ENCODE results near the gene RTN4RL1.

Gene RTN4RL1

GRCh38 chr17:2024572-2025219, 438 bp downstream of the RTN4RL1 start:
- in situ Hi-C loops (cut with HindIII; ENCODE audit: low sequenced_read_pairs), result loop anchor here (25.0 kb wide), 1 partner anchor 112 kb away; no protein-coding TSS in a partner anchor
- no peak overlapping the region for H3K4me3 ChIP-seq (ENCODE audit: low read depth, low read length)
- DNase-seq (ENCODE audit: low read depth, low spot score), result no peak

GRCh38 chr17:2023692-2024571, 1.2 kb downstream of the RTN4RL1 start:
- TF ChIP-seq CTCF (IDR thresholded peaks at IDR 0.05; ENCODE audit: low read depth, low read length), result no peak
- no peak overlapping the region for H3K4me3 ChIP-seq (ENCODE audit: low read depth, low read length)
- peak; percentile 25 for DNase-seq (ENCODE audit: low read depth, low spot score)
- in situ Hi-C loops (cut with HindIII; ENCODE audit: low sequenced_read_pairs), result no loop called here

More at GRCh38 chr17:2024572-2025219, 438 bp downstream of the RTN4RL1 start:
- TF ChIP-seq CTCF (IDR thresholded peaks at IDR 0.05; ENCODE audit: low read depth, low read length), result no peak

- no peak for DNase-seq (ENCODE audit: low read depth, low spot score)
- TF ChIP-seq CTCF (IDR thresholded peaks at IDR 0.05; ENCODE audit: low read depth, low read length), result no peak
- in situ Hi-C loops (cut with HindIII; ENCODE audit: low sequenced_read_pairs), result no loop called here
- no peak overlapping the region for H3K4me3 ChIP-seq (ENCODE audit: low read depth, low read length)
These were observed 1.9 kb downstream of the RTN4RL1 start for GRCh38 chr17:2023256-2023655.

GRCh38 chr17:2022647-2023240, 2.4 kb downstream of the RTN4RL1 start:
- in situ Hi-C loops (cut with HindIII; ENCODE audit: low sequenced_read_pairs), result no loop called here
- TF ChIP-seq CTCF (IDR thresholded peaks at IDR 0.05; ENCODE audit: low read depth, low read length), result no peak
- H3K4me3 ChIP-seq (ENCODE audit: low read depth, low read length), result no peak overlapping the region
- DNase-seq (ENCODE audit: low read depth, low spot score), result no peak

- TF ChIP-seq CTCF (IDR thresholded peaks at IDR 0.05; ENCODE audit: low read depth, low read length), result no peak
- in situ Hi-C loops (cut with HindIII; ENCODE audit: low sequenced_read_pairs), result no loop called here
- no peak overlapping the region for H3K4me3 ChIP-seq (ENCODE audit: low read depth, low read length)
- DNase-seq (ENCODE audit: low read depth, low spot score), result no peak
These were observed 4.4 kb downstream of the RTN4RL1 start for GRCh38 chr17:2020721-2021120.

GRCh38 chr17:2019723-2020122, 5.4 kb downstream of the RTN4RL1 start:
- no peak overlapping the region for H3K4me3 ChIP-seq (ENCODE audit: low read depth, low read length)
- no peak for TF ChIP-seq CTCF (IDR thresholded peaks at IDR 0.05; ENCODE audit: low read depth, low read length)
- no peak for DNase-seq (ENCODE audit: low read depth, low spot score)
- in situ Hi-C loops (cut with HindIII; ENCODE audit: low sequenced_read_pairs), result no loop called here
